MCF 10A (cell line): Measurements from ENCODE around the gene C9orf72. TPM values are rescaled to one million over a fixed set of nuclear protein-coding genes. Genes with fewer than 3 reads are reported as not detected.

Experiments
- BruUV-seq: library from RNA; stranded (reverse); fragments of 400-500 nt; replicated peaks from 2 replicates; lab custom pipeline; 2021; lab: Mats Ljungman, UMichigan
- CTCF ChIA-PET: fragments of 300-600 bp; sonication (Branson Sonifier 250); formaldehyde crosslinking; extraction: SDS; loops from one replicate; lab custom pipeline; 2021; ENCODE audit warnings: antibody characterized with exemption, inconsistent platforms; lab: Yijun Ruan, JAX
- POLR2A ChIA-PET: fragments of 300-600, 350-650 bp; sonication (Branson Sonifier 250); formaldehyde crosslinking; extraction: SDS; loops from one replicate; lab custom pipeline; 2020; ENCODE audit warnings: antibody characterized with exemption, inconsistent platforms; lab: Yijun Ruan, JAX
- DNase-seq: peaks from one replicate; pipeline ENCODE4 v3.0.0-alpha.2; 2018; ENCODE audit not compliant: unreplicated experiment
- H3K27ac Mint-ChIP-seq: one replicate; pipeline ENCODE4 v1.8.0; 2022; ENCODE audit warnings: mild to moderate bottlenecking, low read depth, mixed read lengths; ENCODE audit not compliant: unreplicated experiment
- H3K27me3 Mint-ChIP-seq: one replicate; pipeline ENCODE4 v1.8.0; 2022; ENCODE audit warnings: mixed read lengths; ENCODE audit not compliant: insufficient read depth, unreplicated experiment
- H3K36me3 Mint-ChIP-seq: one replicate; pipeline ENCODE4 v1.8.0; 2022; ENCODE audit warnings: mild to moderate bottlenecking, moderate library complexity, mixed read lengths; ENCODE audit not compliant: insufficient read depth, unreplicated experiment
- H3K4me1 Mint-ChIP-seq: one replicate; pipeline ENCODE4 v1.8.0; 2022; ENCODE audit warnings: mixed read lengths; ENCODE audit not compliant: insufficient read depth, unreplicated experiment
- H3K4me3 Mint-ChIP-seq: one replicate; pipeline ENCODE4 v1.8.0; 2022; ENCODE audit warnings: mild to moderate bottlenecking, moderate library complexity, mixed read lengths; ENCODE audit not compliant: unreplicated experiment
- H3K9me3 Mint-ChIP-seq: one replicate; pipeline ENCODE4 v1.8.0; 2022; ENCODE audit warnings: mixed read lengths; ENCODE audit not compliant: unreplicated experiment
- CTCF ChIP-seq: fragments of 200-600 bp; IDR thresholded peaks from one replicate; pipeline ENCODE4 v1.8.0; 2022; ENCODE audit warnings: antibody characterized with exemption, mild to moderate bottlenecking; ENCODE audit not compliant: unreplicated experiment
- intact Hi-C: fragments of 100-400 bp; cut with micrococcal nuclease; formaldehyde crosslinking; loops from 2 replicates; pipeline ENCODE4 v1.14.1; 2022
- total RNA-seq: library from RNA; stranded (reverse); gene quantifications from 2 replicates; pipeline ENCODE4 v1.2.3, GENCODE V29; 2022

C9orf72 gene
- total RNA-seq, 1 experiment from 2014 or later, result 10.0 TPM

- intact Hi-C loops, result no loop called here
- CTCF ChIA-PET, result interaction anchor here (0.5 to 7.9 kb wide), 5 partner anchors 12 to 209 kb away, joined by 3 to 45 read pairs (median 3); partner anchors contain the start of gene MOB3B
- no peaks in the 10 kb centered on the region for H3K27me3 Mint-ChIP-seq
- BruUV-seq, result no TSS peak
- POLR2A ChIA-PET, result interaction anchor here (1.1 to 3.0 kb wide), 3 partner anchors 12 to 180 kb away, joined by 4 to 8 read pairs (median 4); partner anchors contain the start of gene MOB3B
- peaks cover 29% of the 10 kb centered on the region for H3K4me1 Mint-ChIP-seq
- H3K9me3 Mint-ChIP-seq, result no peaks in the 10 kb centered on the region
- H3K27ac Mint-ChIP-seq, result peak overlapping the region; percentile 98
- no peak for TF ChIP-seq CTCF
- H3K36me3 Mint-ChIP-seq, result peaks cover 6% of the 10 kb centered on the region
- H3K4me3 Mint-ChIP-seq, result no peak overlapping the region
- DNase-seq, result no peak
These were observed 31.5 kb downstream of the C9orf72 start for GRCh38 chr9:27541740-27542139.

GRCh38 chr9:27540502-27540901 is 32.8 kb downstream of the C9orf72 start:
- CTCF ChIA-PET, result interaction anchor here (0.7 to 7.9 kb wide), 6 partner anchors 8 to 255 kb away, joined by 3 to 45 read pairs (median 4); partner anchors contain the start of gene MOB3B
- peaks cover 6% of the 10 kb centered on the region for H3K36me3 Mint-ChIP-seq
- DNase-seq, result peak; percentile 45
- H3K4me1 Mint-ChIP-seq, result peaks cover 29% of the 10 kb centered on the region
- peak overlapping the region; percentile 98 for H3K27ac Mint-ChIP-seq
- H3K9me3 Mint-ChIP-seq, result no peaks in the 10 kb centered on the region
- intact Hi-C loops, result no loop called here
- no peak for TF ChIP-seq CTCF
- BruUV-seq, result no TSS peak
- H3K27me3 Mint-ChIP-seq, result no peaks in the 10 kb centered on the region
- POLR2A ChIA-PET, result interaction anchor here (0.6 to 3.6 kb wide), 18 partner anchors 9 to 512 kb away, joined by 3 to 34 read pairs (median 5); partner anchors contain the start of genes C9orf72 and MOB3B
- peak overlapping the region; percentile 43 for H3K4me3 Mint-ChIP-seq

GRCh38 chr9:27539479-27540441 is 33.5 kb downstream of the C9orf72 start:
- POLR2A ChIA-PET, result interaction anchor here (0.6 to 3.6 kb wide), 21 partner anchors 10 to 511 kb away, joined by 3 to 34 read pairs (median 5); partner anchors contain the start of genes C9orf72 and MOB3B
- peak; percentile 90 for DNase-seq

More at GRCh38 chr9:27539479-27540441, 33.5 kb downstream of the C9orf72 start:
- H3K9me3 Mint-ChIP-seq, result no peaks in the 10 kb centered on the region
- peaks cover 6% of the 10 kb centered on the region for H3K36me3 Mint-ChIP-seq
- intact Hi-C loops, result no loop called here
- no peak for TF ChIP-seq CTCF
- peak overlapping the region; percentile 98 for H3K27ac Mint-ChIP-seq
- BruUV-seq, result no TSS peak
- CTCF ChIA-PET, result interaction anchor here (0.7 to 7.9 kb wide), 8 partner anchors 8 to 255 kb away, joined by 3 to 45 read pairs (median 6); partner anchors contain the start of gene MOB3B
- peaks cover 32% of the 10 kb centered on the region for H3K4me1 Mint-ChIP-seq
- no peaks in the 10 kb centered on the region for H3K27me3 Mint-ChIP-seq
- H3K4me3 Mint-ChIP-seq, result peak overlapping the region; percentile 63
